GM23338 (cell line): Measurements from ENCODE around the gene NRF1. TPM values are rescaled to one million over a fixed set of nuclear protein-coding genes. Genes with fewer than 3 reads are reported as not detected.

Experiments used
- ATAC-seq: fragments of 200-7000 bp; cut with Tn5 transposase; 3 replicates; pipeline ENCODE4 v1.9.1; 2020
- DNase-seq: peaks from one replicate; pipeline ENCODE4 v3.0.0-alpha.2; 2015; ENCODE audit warnings: low spot score
- H2AFZ ChIP-seq: fragments of 200-600 bp; sonication (generic); 2 replicates; pipeline ENCODE4 v1.8.0; 2016; ENCODE audit warnings: antibody characterized with exemption, mild to moderate bottlenecking, moderate library complexity
- H3F3A ChIP-seq: fragments of 200-600 bp; sonication (generic); replicated peaks from 2 replicates; pipeline ENCODE4 v1.8.0; 2017; ENCODE audit warnings: antibody characterized with exemption, mixed run types, low read depth
- H3K27ac ChIP-seq: fragments of 200-600 bp; sonication (generic); 2 replicates; pipeline ENCODE4 v1.6.1; 2016; ENCODE audit warnings: low read depth
- H3K27me3 ChIP-seq: fragments of 200-600 bp; sonication (generic); 2 replicates; pipeline ENCODE4 v1.8.0; 2016; ENCODE audit warnings: mild to moderate bottlenecking, mixed run types, moderate library complexity; ENCODE audit not compliant: insufficient read depth
- H3K36me3 ChIP-seq: fragments of 200-600 bp; sonication (generic); 2 replicates; pipeline ENCODE4 v1.8.0; 2016; ENCODE audit warnings: mild to moderate bottlenecking; ENCODE audit not compliant: insufficient read depth
- H3K4me1 ChIP-seq: fragments of 200-600 bp; sonication (generic); 2 replicates; pipeline ENCODE4 v1.8.0; 2016; ENCODE audit warnings: mild to moderate bottlenecking, moderate library complexity; ENCODE audit not compliant: insufficient read depth
- H3K4me2 ChIP-seq: fragments of 200-600 bp; sonication (generic); 2 replicates; pipeline ENCODE4 v1.7.1; 2017; ENCODE audit warnings: mixed run types
- H3K4me3 ChIP-seq: fragments of 200-600 bp; sonication (generic); 2 replicates; pipeline ENCODE4 v1.6.1; 2016; ENCODE audit warnings: mixed run types
- H3K79me2 ChIP-seq: fragments of 200-600 bp; sonication (generic); replicated peaks from 2 replicates; pipeline ENCODE4 v1.8.0; 2017; ENCODE audit warnings: mild to moderate bottlenecking; ENCODE audit not compliant: insufficient read depth
- H3K9me2 ChIP-seq: fragments of 200-600 bp; sonication (generic); 2 replicates; pipeline ENCODE4 v1.8.0; 2017; ENCODE audit not compliant: insufficient read depth
- H4K20me1 ChIP-seq: fragments of 200-600 bp; sonication (generic); replicated peaks from 2 replicates; pipeline ENCODE4 v1.8.0; 2017; ENCODE audit warnings: mild to moderate bottlenecking; ENCODE audit not compliant: insufficient read depth
- H3K27ac Mint-ChIP-seq: 2 replicates; pipeline ENCODE4 v1.8.0; 2020; ENCODE audit warnings: inconsistent platforms, mild to moderate bottlenecking, moderate library complexity, mixed read lengths
- H3K27me3 Mint-ChIP-seq: 3 replicates; pipeline ENCODE4 v1.8.0; 2022; ENCODE audit warnings: low read depth, mild to moderate bottlenecking, moderate library complexity, mixed read lengths, inconsistent platforms; ENCODE audit not compliant: insufficient read depth, poor library complexity
- H3K36me3 Mint-ChIP-seq: 3 replicates; pipeline ENCODE4 v1.8.0; 2021; ENCODE audit warnings: low read depth, mild to moderate bottlenecking, inconsistent platforms, moderate library complexity, mixed read lengths
- H3K4me1 Mint-ChIP-seq: 3 replicates; pipeline ENCODE4 v1.8.0; 2020; ENCODE audit warnings: mild to moderate bottlenecking, inconsistent platforms, mixed read lengths
- H3K4me3 Mint-ChIP-seq: 3 replicates; pipeline ENCODE4 v1.8.0; 2021; ENCODE audit warnings: moderate library complexity, mild to moderate bottlenecking, inconsistent platforms, mixed read lengths
- H3K9me3 Mint-ChIP-seq: 3 replicates; pipeline ENCODE4 v1.8.0; 2020; ENCODE audit warnings: moderate library complexity, mild to moderate bottlenecking, inconsistent platforms, mixed read lengths
- CREB1 ChIP-seq: fragments of 250-450 bp; sonication (Bioruptor Pico); IDR thresholded peaks from 2 replicates; pipeline ENCODE4 v1.5.0; 2020; ENCODE audit warnings: low read depth, mild to moderate bottlenecking, moderate library complexity
- CTCF ChIP-seq, 2 experiments: fragments of 200-600 bp in 1 of 2; sonication (generic) in 1 of 2; conservative IDR thresholded peaks; 2 replicates each; pipeline versions ENCODE4 v1.5.1 to v1.6.1; 2016 to 2017; ENCODE audit warnings: antibody characterized with exemption in 2 of 2, low read depth in 2 of 2, mild to moderate bottlenecking in 2 of 2, moderate library complexity in 1 of 2
- ETS1 ChIP-seq: IDR thresholded peaks from 2 replicates; pipeline ENCODE4 v1.6.1; 2016; ENCODE audit warnings: antibody characterized with exemption
- EZH2phosphoT487 ChIP-seq: fragments of 200-600 bp; sonication (generic); IDR thresholded peaks from one replicate; pipeline ENCODE4 v1.8.1; 2018; ENCODE audit warnings: antibody characterized with exemption; ENCODE audit not compliant: unreplicated experiment
- JUNB ChIP-seq: IDR thresholded peaks from one replicate; pipeline ENCODE4 v1.6.1; 2016; ENCODE audit warnings: antibody characterized with exemption; ENCODE audit not compliant: unreplicated experiment
- NANOG ChIP-seq: IDR thresholded peaks from 2 replicates; pipeline ENCODE4 v1.6.1; 2016; ENCODE audit warnings: antibody characterized with exemption, borderline replicate concordance
- REST ChIP-seq: IDR thresholded peaks from one replicate; pipeline ENCODE4 v1.6.1; 2018; ENCODE audit warnings: antibody characterized with exemption; ENCODE audit not compliant: unreplicated experiment
- STAT1 ChIP-seq: IDR thresholded peaks from one replicate; pipeline ENCODE4 v1.6.1; 2016; ENCODE audit warnings: antibody characterized with exemption; ENCODE audit not compliant: unreplicated experiment
- ZNF114 ChIP-seq: fragments of 250-450 bp; sonication (Bioruptor Pico); IDR thresholded peaks from 2 replicates; pipeline ENCODE4 v1.5.0; 2020; ENCODE audit warnings: mild to moderate bottlenecking, moderate library complexity
- ZNF331 ChIP-seq: fragments of 250-450 bp; sonication (Bioruptor Pico); IDR thresholded peaks from 2 replicates; pipeline ENCODE4 v1.5.0; 2020; ENCODE audit warnings: low read depth, mild to moderate bottlenecking, moderate library complexity
- polyA plus RNA-seq: library from polyadenylated mRNA; unstranded; fragments of >200 nt; fragmentation: Nextera tagmentation; extraction: Ambion mirVana; gene quantifications from 2 replicates; pipeline ENCODE4 v1.2.1, GENCODE V29; 2016
- total RNA-seq: library from RNA; depleted of rRNA; stranded (reverse); fragments of >200 nt; shearing (Covaris generic); gene quantifications from 2 replicates; pipeline ENCODE4 v1.2.3, GENCODE V29; 2014

The NRF1 gene
- total and polyA plus RNA-seq, 2 experiments from 2014 or later: 5.3 to 24.6 TPM

- peak; percentile 44 to 55; a peak in 3 of 4 replicates for TF ChIP-seq CTCF (conservative IDR thresholded peaks at IDR 0.05; ENCODE audit: low read depth in 2 of 2)
- no peak for TF ChIP-seq JUNB
- TF ChIP-seq EZH2phosphoT487: no peak
Observed at GRCh38 chr7:129644634-129645230, 33.2 kb downstream of the NRF1 start (continued).

- Mint-ChIP-seq H3K4me3 (peak overlapping the region; percentile 38), H3K27ac (peak overlapping the region; percentile 87)
- TF ChIP-seq STAT1: no peak
- TF ChIP-seq ZNF331 (CRISPR knock-in tag): peak; percentile 24; the same call in 1 of the 2 replicates
- TF ChIP-seq CTCF (conservative IDR thresholded peaks at IDR 0.05; ENCODE audit: low read depth in 2 of 2): no peak
- no peak for TF ChIP-seq ETS1
- no peak for TF ChIP-seq REST
- peak; percentile 59; the same call in 1 of the 2 replicates for TF ChIP-seq NANOG
- TF ChIP-seq JUNB: no peak
- 0 out of 2 replicates have a peak, but pooled peaks have one; percentile 12 for TF ChIP-seq CREB1 (CRISPR knock-in tag)
- peak; percentile 80; the same call in 1 of the 2 replicates for TF ChIP-seq ZNF114
Observed at GRCh38 chr7:129646369-129647021, 35.0 kb downstream of the NRF1 start.

More at GRCh38 chr7:129646369-129647021, 35.0 kb downstream of the NRF1 start:
- peak; percentile 80 for DNase-seq
- Mint-ChIP-seq H3K9me3 (no peaks in the 10 kb centered on the region), H3K4me1 (peaks cover 46% of the 10 kb centered on the region), H3K36me3 (peaks cover 8% of the 10 kb centered on the region), H3K27me3 (no peaks in the 10 kb centered on the region)
- H3K27ac ChIP-seq: peak overlapping the region; percentile 93
- peak; percentile 90 for ATAC-seq
- no peaks in the 10 kb centered on the region for H3K36me3 ChIP-seq
- peaks cover 62% of the 10 kb centered on the region for H3K79me2 ChIP-seq
- H3F3A ChIP-seq: peaks cover 11% of the 10 kb centered on the region
- peak overlapping the region; percentile 32 for H3K4me3 ChIP-seq
- no peaks in the 10 kb centered on the region for H3K9me2 ChIP-seq
- peaks cover 59% of the 10 kb centered on the region for H3K4me1 ChIP-seq
- H3K27me3 ChIP-seq: no peaks in the 10 kb centered on the region
- H2AFZ ChIP-seq: no peak overlapping the region
- peak overlapping the region; percentile 70 for H3K4me2 ChIP-seq
- peaks cover 17% of the 10 kb centered on the region for H4K20me1 ChIP-seq
